Measurements from ENCODE around the gene LBHD1.
"Not testable (repeated sequence)": the region's sequence is repeated elsewhere in the genome, so short reads cannot be mapped to it uniquely, and the experiment has no call there.

LBHD1 gene

DNA sequence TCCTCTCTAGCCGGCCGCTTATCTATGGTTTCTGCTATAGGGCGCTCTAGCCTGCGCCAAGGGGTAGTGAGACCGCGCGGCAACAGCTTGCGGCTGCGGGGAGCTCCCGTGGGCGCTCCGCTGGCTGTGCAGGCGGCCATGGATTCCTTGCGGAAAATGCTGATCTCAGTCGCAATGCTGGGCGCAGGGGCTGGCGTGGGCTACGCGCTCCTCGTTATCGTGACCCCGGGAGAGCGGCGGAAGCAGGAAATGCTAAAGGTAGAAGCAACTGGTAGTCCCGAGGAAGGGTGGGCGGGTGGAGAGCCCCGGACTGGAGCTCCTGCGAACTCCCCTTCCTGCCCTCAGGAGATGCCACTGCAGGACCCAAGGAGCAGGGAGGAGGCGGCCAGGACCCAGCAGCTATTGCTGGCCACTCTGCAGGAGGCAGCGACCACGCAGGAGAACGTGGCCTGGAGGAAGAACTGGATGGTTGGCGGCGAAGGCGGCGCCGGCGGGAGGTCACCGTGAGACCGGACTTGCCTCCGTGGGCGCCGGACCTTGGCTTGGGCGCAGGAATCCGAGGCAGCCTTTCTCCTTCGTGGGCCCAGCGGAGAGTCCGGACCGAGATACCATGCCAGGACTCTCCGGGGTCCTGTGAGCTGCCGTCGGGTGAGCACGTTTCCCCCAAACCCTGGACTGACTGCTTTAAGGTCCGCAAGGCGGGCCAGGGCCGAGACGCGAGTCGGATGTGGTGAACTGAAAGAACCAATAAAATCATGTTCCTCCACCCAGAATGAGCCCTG, at the start of gene LBHD1, which contains the start of gene UQCC3:
TSS of gene LBHD1 (minus strand) at position 660 of the 782 bp plus-strand sequence. CDS start 2,236 bp downstream, outside the sequence.
TSS of gene UQCC3 (plus strand) at position 66 of the 782 bp plus-strand sequence. CDS start at position 139, 73 bp downstream.
- no peak for DNase-seq (ENCODE audit: low read depth)

DNA sequence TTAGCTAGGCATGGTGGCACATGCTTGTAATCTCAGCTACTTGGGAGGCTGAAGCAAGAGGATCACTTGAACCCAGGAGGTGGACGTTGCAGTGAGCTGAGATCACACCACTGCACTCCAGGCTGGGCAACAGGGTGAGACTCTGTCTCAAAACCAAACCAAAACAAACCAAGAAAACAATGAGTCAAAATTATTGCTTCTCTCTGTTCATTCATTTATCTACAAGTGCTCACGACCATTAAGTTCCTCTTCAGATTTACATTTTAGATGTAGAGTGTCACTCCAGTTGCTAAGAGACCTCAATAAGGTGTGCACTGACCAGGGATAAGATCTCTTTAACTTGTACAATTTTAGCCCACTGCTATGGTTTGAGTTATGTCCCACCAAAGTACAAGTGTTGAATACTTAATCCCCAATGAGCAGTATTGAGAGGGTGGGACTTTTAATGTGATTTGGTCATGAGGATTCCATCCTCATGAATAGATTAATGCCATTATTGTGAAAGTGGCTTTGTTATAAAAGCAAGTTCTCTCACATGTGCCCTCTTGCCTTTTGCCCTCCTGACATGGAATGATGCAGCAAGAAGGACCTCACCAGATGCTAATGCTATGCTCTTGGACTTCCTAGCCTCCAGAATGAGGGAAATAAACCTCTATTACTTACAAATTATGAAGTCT, 47.4 kb upstream of the LBHD1 start:
- no peak for DNase-seq (ENCODE audit: low read depth)

DNA sequence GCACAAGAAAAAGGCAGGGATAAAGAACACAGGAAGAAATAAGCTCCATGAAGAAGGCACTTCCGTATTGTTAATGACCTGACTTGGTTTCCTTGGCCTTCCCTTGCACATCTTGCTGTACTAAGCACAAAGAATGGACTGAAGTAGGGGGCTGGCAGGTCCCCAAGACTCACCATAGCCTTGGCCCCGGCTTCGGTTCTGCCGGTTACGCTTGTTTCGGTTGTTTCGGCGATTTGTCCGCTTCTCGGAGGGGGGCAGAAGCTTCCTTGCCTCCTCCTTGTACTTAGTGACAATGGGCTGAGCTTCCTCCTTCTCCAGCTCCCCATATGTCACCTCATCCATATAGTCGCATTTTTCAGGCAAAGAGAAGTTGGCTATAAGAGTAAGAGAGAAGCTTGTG, 44.7 kb upstream of the LBHD1 start:
- DNase-seq (ENCODE audit: low read depth) = no peak

DNA sequence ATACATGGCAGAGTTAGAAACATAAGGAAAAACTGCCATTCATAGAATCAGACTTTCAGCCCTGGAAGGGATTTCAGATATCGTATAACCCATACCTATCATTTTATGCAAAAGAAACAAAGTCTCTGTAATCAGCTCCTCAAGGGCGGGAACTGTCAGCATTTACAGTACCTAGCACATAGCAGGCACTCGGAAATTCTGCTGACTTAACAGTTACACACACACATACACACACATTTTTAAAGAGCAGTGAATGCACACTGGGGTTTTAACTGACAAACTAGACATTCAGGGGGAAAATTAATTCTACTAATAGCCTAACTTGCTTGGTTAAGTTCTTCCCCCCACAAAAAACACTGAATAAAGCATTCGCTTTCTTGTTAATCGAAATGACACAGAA, 44.1 kb upstream of the LBHD1 start:
- no peak for DNase-seq (ENCODE audit: low read depth)

DNA sequence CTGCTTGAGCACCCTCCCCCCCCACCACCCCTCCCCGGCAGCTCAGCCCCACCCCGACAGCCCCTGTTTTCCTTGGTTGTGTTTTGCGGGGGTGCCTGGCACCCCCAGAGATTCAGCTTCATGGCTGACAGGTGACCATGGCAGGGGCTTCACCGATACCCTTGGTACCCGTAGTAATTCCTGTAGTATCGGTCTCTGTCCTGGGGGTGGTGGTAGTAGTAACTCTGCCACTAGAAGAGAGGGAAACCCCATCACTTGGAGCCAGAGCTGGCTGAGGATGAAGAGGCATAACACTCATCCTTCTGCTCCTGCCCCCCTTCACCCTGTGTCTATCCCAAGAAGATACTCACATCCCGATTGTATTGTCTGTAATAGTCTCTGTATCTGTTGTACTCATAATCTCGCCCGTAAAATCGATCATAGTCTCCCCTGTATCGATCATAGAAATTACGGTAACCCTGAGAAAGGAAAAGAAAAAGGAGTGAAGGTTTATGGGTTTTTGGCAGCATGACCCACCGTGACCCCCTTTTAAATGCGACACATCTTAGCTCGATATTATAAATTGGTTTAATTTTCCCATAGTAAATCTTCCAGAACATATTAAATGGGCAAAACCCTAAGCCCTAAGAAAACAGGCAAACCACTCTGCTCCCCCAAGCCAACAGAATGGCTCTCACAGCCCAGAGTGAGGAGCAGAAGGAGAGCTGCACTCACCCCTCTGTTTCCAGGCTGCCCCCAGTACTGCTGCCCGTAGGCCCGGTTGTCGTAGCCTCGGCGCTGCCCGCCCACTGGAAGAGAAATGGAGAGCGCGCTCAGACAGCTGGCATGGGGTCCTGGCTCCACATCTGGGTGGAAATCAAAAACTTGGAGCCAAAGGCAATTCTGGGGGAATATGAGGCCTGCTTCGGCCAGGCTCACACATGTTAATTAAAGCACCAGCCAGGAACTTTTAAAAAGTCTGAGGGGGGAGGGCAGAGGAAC, 43.4 kb upstream of the LBHD1 start:
- DNase-seq (ENCODE audit: low read depth) = no peak

DNA sequence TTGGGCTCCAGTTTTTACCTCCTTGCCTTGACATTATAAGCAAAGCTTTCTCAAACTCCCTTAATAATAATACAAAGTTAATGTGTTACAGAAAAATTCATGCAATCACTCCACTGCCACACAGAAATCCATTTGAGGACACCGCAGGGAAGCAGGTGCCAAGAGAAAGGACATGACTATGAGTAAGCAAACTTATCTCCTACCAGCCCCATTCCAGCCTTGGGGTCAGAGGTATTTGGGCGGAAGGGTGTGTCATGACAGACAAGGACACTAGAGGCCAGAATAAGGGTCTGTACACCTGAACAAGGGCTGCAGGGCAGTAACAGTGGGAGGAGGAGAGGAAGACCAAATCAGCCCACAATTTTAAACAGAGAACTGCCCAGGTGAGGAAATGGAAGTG, 41.3 kb upstream of the LBHD1 start:
- DNase-seq (ENCODE audit: low read depth) = no peak

DNA sequence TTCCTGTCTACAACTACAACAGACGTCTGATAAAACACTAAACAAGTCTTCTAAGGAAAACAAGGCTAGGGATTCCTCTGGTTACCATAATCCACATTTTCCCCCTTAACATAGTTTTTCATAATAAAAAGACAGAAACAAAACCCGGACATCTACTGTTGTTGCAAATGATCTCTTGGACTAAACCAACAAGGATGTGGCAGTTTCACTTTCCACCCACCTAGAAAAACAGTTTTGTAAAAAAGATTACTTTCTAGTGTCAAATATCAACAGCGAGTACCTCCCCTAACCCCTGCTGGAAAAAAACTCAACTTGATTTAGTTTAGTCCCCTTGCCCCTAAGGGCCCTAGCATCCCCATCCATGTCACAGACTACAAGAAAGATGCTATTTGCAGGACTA, 40.8 kb upstream of the LBHD1 start:
- no peak for DNase-seq (ENCODE audit: low read depth)

DNA sequence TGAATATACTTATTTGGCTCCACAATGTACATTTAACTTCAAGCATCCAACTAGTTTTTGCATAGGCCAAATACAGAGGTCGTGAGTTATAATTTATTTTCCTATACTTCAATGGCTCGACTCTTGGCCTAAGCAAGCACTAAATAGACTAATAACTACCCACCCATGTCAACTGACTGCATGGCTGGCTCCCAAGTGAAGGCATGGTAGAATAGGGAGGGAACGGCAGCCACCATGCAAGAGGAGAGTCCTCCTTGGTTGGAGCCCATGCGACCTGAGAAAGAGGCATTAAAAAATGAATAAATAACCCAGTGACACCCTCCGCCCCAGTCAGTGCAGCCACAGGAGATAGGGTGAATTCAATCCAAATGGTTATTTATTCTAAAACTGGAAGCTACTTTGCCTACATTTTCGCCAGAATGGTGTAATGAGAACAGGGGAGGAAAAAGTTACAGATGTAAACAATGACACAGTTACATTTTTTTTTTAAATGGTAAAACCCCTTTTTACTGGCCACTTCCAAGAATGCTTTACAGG, 40.3 kb upstream of the LBHD1 start:
- no peak for DNase-seq (ENCODE audit: low read depth)

DNA sequence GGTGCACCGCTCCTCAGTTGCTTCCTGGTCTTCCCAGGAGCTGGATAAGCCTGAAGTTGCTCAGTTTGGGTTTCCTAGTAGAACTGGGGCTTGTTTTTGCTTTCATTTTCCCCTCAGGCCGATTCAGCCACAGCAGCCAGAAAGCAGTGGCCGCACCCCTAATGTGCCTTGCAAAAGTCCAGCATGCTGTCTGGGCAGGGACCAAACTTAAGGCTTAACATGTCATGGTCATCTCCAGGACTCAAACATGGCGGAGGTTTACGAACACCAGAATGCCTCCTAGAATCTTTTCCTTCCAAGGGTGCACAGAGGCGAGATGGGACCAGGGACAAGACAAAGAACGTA, 37.9 kb upstream of the LBHD1 start:
- no peak for DNase-seq (ENCODE audit: low read depth)

DNA sequence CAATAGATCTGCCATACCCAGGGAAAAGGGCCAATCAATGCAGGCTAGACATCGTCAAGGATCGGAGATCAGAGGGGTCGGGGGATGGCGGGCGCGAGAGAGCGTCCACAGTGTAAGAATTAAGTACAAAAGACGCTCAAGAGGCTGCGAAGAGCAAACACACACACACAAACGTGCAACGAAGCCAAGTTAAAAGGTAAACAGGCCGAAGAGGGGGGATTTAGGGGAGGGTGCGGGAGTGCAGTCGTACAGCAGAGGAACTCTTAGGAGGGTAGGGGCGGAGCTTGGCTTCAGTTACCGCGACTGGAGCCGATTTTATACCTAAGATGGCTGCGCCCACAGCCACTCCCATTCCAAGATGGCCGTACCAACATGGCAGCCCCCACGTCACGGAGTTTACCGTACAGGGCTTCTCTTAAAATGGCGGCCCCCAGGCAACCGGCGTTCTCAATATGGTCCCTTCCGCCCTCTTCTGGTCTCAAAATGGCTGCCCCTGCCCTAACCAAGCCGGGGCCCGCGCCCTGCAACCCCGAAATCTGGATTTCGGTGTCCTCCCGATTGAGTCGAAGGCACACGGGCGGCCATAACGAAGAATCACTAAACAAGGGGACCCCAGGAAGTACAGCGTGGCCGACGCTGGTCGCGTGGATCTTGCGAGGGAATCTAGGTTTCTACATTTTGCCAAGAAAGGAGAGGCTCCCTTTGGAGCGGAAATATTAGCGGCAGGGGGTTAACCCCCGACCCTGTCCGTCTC, 37.4 kb upstream of the LBHD1 start:
- DNase-seq (ENCODE audit: low read depth) = peak; percentile 98

DNA sequence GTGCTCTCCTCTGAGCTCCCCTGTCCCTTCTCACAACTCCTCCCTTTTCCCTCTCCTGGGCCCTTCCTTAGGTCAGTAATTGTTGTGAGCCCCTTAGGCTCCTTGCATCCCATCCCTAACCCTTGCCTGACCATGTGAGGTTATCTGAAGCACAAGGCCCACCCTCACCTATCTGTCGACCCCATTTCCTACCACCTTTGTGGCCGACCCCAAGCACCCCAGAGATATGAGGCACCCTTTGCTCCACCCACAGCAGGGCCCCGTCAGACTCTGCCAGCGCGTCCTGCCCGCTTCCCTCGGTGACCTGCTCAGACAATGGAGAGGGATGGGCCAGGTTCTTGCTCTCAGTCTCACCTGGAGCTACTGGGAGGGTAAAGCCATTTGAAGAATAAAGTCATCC, 36.7 kb upstream of the LBHD1 start:
- no peak for DNase-seq (ENCODE audit: low read depth)

DNA sequence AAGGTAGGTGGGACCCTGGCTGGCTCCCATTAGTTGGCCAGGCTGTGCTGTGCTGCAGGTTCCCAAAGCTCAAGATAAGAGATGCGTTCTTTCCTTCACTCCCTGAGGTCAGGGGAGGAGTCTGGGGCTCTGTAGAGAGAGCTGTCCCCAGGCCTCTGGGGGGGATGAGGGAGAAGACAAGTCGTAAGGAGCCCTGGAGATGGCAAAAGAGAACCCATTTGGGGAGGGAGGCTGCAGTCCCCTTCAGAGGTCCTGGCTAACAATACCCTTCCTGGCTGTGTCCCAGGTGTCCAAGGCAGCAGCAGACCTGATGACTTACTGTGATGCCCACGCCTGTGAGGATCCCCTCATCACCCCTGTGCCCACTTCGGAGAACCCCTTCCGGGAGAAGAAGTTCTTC, 36.3 kb upstream of the LBHD1 start:
- DNase-seq (ENCODE audit: low read depth) = no peak

DNA sequence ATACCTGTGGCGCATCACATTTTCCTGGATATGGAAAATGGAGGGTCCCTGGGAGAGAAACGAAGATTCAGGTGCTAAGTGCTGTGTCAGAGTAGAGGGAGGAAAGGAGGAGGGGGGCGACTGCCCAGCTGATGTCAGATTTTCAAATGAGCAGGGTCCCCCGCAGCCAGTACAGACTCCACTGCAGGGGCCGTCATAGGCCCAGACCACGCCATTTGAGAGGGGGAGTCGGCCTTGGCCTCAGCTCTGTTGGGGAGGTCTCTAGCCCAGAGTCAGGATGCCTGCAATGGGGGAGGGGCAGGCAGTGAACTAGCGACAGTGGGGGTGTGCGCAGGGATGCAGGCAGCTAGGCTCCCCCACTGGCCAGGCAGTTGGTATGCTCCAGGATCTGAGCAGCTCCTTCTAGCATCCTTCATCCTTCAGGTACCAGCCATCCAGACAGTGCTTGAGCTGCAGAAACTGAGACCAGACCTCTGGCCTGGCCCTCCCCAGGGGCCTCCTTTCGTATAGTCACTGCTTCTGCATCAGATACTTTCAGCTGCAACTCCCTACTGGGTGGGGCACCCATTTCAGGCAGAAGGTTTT, 35.3 kb upstream of the LBHD1 start, which contains the start of the genes BSCL2 and GNG3:
TSS of gene BSCL2 (minus strand) at position 148 of the 585 bp plus-strand sequence. CDS start 229 bp downstream, outside the sequence.
TSS of gene GNG3 (plus strand) at position 400 of the 585 bp plus-strand sequence. CDS start 620 bp downstream, outside the sequence.
- no peak for DNase-seq (ENCODE audit: low read depth)

DNA sequence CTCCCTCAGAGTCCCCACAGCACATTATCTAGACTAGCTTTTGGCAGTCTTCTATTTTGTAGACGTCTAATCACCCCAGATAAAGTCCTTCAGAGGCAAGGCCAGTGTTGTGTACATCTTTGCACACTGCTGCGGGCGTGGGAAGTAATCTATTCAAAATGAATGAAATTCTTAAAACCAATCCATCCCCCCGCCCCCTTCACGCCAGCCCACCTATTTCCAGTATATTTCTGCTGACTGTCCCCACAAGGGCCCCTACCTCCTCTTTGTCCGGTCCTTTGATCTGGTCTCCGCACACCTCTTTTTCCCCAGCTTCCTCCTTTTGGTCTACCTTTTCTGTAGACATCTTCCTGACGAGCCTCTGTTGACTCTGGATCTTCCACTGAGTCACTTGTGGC, 34.8 kb upstream of the LBHD1 start:
- DNase-seq (ENCODE audit: low read depth) = no peak

DNA sequence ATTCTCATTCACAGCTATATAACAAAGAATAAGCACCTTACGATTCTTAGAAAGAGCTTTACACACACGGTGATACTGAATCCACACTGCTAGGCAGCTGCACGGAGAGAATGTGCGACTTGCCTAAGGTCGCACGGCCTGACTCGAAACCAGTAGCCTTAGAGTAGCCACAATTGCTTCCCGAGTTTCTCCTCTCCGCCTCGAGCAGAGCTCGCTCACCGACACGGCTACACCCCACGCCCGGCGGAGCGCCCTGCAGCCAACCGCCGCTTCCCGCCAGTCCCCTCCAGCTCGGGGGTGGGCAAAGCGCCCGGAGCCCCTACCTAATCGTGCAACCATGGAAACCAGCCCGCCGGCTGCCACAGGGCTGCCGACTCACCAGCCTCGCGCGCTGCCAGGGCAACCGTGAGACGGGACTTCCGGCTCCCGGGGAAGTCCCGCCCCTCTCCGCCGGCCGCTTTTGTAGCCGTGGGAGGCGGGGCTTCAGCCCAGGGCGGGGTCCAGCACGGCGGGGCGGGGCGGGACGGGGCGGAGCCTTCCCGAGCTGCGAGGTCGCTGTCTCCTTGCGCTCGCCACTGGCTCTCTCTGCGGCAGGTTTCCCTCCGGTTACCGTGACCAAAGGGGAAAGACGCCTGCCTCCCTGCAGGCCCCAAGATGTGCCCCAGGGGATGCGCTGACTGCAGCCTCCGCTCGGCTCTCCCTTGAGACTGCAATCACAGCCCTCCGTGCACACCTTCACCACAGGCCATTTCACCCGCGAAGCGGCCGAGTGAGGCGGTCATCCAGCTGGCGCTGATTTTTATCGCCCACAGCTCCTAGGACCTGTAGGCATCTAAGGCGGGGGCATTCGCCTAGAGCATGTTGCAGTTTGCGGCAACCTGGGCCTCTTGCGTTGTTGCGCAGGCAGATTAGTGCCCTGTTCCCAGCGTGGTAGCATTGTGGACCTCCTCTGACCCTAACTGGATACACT, 34.1 kb upstream of the LBHD1 start:
- DNase-seq (ENCODE audit: low read depth) = peak; percentile 90

DNA sequence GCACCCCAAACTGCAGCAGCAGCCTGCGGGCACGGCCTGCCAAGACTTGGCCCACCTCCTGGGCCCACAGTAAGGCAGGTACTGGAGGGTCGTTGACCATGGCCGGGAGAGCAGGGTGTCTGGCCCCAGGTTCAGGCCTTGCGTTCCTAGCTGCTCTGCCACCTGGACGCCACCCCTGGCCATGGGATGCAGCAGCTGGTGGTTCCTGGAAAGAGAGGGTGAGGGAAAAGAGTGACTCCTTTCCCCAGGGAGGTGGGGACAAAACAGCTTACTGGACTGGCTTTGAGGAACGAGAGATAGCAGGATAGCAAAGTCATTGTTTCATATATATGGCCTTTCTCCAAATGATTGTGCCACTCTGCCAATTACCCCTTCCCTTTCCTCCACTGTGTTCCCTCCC, 33.3 kb upstream of the LBHD1 start:
- DNase-seq (ENCODE audit: low read depth) = no peak

DNA sequence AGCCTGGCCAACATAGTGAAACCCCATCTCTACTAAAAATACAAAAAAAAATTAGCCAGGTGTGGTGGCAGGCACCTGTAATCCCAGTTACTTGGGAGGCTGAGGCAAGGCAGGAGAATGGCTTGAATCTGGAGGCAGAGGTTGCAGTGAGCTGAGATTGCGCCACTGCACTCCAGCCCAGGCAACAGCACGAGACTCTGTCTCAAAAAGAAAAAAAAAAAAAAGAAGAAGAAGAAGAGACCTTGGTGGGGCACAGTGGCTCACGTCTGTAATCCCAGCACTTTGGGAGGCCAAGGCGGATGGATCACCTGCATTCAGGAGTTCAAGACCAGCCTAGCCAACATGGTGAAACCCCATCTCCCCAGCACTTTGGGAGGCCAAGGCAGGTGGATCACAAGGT, 31.9 kb upstream of the LBHD1 start:
- not testable (repeated sequence) for DNase-seq (ENCODE audit: low read depth)

DNA sequence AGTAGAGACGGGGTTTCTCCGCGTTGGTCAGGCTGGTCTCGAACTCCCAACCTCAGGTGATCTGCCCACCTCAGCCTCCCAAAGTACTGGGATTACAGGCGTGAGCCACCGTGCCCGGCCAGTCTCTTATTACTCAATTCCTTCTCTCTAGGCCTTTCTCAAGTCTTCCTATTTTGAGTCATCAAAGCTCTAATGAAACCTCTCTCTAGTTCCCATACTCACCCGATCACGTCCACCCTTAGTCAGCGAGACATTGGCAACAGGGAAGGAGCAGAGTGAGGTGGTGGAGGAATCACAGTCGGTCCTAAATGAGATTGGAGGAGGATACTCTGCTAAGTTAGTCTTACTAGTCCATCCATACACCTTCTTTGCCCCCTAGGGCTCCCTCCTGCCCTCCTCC, 30.2 kb upstream of the LBHD1 start:
- DNase-seq (ENCODE audit: low read depth) = no peak

DNA sequence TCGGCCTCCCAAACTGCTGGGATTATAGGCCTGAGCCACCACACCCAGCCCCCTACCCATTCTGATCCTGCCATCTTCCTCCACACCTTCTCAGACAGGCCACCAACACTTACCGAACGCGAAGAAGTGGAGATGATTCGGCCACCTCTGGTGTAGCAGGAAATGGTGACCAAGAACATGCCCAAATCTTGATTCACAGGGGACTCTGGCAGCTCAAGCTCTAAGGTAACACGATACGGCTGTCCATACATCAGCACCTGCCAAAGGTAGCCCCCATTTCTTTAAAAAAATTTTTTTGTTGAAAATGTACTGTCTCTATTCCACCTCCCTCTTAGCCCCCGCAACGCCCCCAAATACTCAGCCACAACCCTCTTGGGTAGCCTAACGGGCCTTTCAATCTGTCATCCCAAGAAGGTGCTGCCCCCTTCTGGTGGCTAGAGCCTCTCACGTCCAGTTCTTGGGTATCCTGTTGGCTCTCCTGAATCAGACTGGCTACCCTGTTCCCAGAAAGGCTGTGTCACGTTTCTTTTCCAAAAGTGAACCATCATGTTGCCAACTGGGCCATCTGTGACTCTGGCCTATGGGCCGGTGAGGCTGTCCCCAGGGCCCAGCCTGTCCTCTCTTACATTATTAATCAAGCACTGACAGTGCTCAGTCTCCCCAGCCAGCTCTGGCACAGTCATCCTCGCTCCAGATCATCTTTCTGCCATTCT, 22.5 kb upstream of the LBHD1 start:
- DNase-seq (ENCODE audit: low read depth) = peak; percentile 88

Data from fibroblast of the conjunctiva (primary cell).